H54 (cell line): Measurements from ENCODE around the gene KBTBD13.

Experiments
- DNase-seq: peaks from one replicate; pipeline ENCODE4 v3.0.0; 2011; ENCODE audit warnings: low spot score, mixed read lengths; ENCODE audit not compliant: insufficient read length
- FAIRE-seq: peaks from 3 replicates; lab custom pipeline; 2011; peaks lifted over from hg19 to GRCh38; lab: Jason Lieb, UNC
- POLR2A ChIP-seq: IDR thresholded peaks from 2 replicates; pipeline ENCODE4 v1.6.1; 2011; ENCODE audit warnings: low read depth, mild to moderate bottlenecking, low read length

The KBTBD13 gene

GRCh38 chr15:65115542-65115941 lies 39.0 kb downstream of the KBTBD13 start:
- no peak for TF ChIP-seq POLR2A
- no peak for DNase-seq
- FAIRE-seq = no peak
